HS-27A (cell line): ENCODE measurements around the gene MRPS12.
"Not testable (repeated sequence)": the region's sequence is repeated elsewhere in the genome, so short reads cannot be mapped to it uniquely, and the experiment has no call there.

ENCODE experiments used
- DNase-seq: peaks from one replicate; pipeline ENCODE4 v3.0.0-alpha.2; 2012; ENCODE audit warnings: low read depth, missing footprints

Gene MRPS12

DNA sequence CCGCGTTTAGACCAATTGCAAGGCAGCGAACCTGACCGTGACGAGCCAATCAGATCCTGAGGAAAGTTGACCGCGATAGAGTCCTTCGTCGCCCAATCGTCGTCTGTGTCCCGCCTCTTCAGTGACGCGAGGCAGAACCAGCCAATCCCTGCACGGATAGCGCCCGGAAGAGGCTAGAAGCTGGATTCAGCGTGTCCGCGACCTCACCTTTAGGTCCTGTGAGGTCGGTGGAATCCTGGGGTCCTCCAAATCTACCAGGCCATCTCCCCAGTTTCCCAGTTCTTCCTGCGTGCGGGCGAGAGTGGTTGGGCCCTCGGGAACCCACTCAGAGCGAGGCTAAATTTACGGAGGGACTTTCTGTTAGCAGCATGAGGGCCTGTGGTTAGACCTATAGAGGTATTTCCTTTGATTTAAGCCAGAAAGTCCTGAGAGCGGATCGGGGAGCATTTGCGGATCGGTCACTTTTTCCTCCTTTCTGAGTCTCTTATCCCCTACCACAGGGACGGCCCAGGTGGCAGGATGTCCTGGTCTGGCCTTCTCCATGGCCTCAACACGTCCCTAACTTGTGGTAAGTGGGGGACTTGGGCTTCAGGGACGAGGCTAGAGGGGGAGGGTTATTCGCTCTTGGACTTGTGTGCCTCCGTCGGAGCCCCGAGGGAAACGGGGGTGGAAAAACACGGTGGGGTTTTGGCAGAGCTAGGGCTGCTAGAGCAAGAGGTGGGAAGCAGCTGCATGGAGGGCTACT, at the start of gene MRPS12:
Gene MRPS12, plus strand, starts transcription at position 169 of the 745 bp plus-strand sequence. Its CDS starts 351 bp downstream, at position 520.
- DNase-seq = peak; percentile 100

DNA sequence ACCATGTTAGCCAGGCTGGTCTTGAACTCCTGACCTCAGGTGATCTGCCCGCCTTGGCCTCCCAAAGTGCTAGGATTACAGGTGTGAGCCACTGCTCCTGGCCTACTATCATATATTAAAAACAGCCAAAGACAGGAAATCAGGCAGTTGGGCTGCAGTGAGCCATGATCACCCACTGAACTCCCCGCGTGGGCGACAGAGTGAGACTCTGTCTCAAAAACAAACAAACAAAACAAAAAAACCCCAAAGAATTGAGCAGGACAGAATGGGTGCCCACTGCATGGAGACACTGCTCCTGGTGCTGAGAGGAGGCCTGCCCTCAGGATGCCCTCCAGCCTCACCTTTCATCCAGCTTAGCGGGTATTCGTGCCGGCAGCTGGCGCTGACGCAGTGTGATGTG, 47.5 kb upstream of the MRPS12 start:
- no peak for DNase-seq

DNA sequence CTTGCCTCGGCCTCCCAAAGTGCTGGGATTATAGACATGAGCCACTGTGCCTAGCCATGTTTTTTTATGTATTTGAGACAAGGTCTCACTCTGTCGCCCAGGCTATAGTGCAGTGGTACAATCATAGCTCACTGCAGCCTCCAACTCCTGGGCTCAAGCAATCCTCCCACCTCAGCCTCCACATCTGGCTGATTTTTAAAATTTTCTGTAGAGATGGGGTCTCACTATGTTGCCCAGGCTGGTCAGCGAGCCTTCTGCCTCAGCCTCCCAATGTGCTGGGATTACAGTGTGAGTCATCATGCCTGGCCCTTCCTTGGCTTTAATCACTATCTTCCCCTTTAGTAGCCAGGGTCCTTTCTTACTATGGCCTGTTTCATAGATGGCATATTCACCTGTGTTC, 46.1 kb upstream of the MRPS12 start:
- not testable (repeated sequence) for DNase-seq

DNA sequence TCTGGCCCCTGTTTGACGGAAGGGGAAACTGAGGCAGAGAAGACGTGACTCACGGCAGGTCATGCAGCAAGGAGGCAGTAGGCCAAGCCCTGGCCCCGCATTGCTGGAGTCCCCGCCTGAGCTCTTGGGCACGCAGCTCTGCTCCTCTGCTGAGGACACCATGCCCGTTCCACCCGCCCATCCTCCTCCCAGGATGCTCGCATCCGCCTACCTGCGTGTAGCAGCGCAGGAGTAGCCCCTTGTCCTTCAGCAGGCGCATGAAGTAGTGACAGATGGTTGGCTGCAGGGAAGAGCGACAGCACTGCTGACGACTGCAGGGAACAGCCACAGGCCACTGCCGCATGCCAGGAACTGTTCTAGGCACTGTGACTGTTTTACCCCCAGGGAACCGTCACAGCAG, 41.9 kb upstream of the MRPS12 start:
- DNase-seq = no peak

DNA sequence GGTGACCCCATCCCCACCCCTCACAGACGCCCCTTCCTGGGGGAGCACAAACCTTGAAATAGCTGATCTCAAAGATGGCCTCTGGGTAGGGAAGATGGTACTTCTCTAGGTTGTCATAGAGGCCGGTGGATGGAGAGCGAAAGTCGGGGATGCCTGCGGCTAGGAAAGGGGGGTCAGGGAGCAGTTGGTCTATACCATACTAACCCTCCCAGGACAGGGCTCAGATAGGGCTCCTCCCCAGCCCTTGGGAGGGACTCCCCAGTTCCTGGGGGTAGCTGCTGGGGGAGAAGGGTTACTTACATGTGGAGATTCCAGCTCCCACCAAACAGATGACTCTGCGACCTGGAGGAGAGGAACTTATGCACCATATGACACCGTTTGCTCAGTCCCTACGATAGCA, 40.9 kb upstream of the MRPS12 start:
- no peak for DNase-seq

DNA sequence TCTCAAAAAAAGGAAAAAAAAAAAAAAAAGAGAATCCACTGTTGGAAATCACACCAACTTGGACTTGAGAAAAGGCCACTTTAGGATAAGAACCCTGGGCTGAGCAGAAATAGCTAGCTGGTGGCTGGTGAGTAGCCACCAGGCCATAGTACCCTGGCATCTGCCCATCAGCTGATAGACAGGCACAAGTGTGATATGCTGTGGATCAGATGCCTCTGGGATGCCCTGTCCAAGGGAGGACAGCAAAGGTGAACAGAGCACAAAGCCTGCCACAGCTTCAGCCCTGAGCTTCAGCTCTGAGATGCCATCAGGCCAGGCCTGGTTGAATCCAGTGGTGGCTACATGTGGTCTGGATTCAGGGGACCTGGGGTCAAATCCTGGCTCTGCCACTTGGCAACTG, 40.1 kb upstream of the MRPS12 start:
- no peak for DNase-seq

DNA sequence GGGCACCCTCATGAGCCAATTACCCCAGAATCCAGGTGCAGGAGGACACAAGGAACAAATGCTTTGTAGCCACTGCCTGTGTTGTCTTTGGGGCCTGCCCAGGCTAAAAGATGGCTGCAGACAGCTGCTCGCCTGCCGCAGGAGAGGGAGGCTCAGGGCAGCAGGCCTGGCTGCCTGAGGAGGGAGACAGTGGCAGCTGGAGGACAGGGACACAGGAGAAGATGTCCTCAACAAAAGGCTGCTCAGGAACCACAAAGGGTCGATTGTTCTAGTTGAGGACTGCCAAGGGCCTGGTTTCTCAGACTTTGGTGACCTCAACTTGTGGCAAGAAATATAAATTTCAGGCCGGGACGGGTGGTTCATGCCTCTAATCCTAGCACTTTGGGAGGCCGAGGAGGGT, 39.0 kb upstream of the MRPS12 start:
- DNase-seq = no peak

DNA sequence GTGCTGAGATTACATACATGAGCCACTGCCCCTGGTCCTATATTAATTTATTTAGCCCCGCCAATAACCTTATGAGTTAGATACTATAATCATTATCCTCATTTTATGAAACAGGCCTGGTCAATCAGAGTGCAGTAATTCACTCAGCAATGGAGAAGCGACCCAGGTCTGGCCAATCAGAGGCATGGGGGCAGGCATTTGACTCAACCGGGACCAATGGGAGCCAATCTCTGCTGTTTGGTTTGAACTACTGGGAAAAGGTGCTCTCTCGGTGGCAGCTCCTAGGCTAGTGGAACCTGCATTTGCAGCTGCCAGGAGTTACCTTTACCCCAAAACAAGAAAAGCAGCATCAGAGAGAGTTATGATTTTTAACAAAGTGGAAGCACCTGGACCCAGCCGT, 37.9 kb upstream of the MRPS12 start:
- no peak for DNase-seq

DNA sequence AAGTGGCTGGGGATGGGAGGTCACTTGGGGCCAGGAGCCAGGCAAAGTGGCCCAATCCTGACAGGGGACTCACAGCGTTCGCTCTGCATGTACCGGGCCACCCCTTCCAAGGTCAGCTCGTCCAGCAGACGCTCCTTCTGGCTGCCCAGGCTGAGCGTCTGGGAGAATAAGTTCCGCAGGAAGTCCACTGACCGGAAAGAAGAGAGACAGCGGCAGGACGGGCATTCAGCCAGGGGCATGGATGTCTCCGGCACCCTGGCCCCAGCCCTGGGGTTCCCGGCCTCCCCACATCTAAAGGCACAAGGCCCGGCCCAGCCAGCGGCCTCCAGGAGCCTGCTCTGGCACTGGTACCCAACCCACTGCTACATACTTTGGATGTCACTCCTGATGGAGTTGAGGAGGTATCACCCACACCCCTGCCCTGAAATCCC, 37.4 kb upstream of the MRPS12 start:
- no peak for DNase-seq

DNA sequence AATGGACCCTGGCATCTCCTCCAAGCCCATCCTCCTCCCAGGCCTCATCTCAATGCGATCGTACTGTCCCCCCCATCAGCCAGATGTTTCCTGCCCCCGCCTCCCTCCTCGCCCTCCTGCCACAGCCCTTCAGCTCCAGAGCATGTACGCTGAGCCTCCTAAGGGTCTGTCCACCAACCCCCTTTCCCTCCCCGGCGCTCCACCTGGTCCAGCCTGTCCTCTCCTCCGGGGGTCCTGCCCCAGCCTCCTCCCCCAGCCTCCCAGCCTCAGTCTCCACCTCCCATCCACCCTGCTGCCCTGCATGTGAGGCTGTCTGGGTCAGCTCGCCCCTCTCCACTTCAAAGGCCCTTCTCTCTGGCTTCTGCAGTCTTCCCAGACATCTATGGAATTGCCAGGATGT, 35.8 kb upstream of the MRPS12 start:
- no peak for DNase-seq

DNA sequence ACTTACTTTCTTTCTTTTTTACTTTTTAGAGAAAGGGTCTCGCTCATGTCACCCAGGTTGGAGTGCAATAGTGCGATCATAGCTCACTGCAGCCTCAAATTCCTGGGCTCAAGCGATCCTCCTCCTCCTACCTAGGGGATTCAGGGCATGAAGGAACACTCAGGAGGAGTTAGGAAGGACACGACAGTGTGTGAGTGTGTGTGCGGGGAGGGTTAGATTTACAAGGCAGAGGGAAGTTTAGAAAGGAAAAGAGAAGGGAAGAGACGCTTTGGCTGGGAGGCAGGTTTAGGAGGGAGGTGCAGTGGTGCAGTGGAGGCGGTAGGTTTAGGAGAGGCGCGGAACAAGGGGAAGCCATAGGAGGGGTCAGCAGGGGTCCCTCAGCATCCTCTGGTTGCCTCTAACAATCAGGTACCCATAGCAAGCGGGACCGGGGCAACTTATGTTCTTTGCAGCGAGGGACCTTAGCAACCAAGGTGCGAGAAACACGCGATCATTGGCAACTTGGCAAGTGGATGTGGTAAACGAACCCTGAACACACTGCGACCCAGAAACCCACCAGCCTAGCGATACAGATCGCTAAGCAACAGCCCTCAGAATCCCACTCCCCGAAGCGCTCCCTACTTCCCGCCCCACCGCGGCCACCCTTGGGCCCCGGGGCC, 31.8 kb upstream of the MRPS12 start:
- DNase-seq = no peak

DNA sequence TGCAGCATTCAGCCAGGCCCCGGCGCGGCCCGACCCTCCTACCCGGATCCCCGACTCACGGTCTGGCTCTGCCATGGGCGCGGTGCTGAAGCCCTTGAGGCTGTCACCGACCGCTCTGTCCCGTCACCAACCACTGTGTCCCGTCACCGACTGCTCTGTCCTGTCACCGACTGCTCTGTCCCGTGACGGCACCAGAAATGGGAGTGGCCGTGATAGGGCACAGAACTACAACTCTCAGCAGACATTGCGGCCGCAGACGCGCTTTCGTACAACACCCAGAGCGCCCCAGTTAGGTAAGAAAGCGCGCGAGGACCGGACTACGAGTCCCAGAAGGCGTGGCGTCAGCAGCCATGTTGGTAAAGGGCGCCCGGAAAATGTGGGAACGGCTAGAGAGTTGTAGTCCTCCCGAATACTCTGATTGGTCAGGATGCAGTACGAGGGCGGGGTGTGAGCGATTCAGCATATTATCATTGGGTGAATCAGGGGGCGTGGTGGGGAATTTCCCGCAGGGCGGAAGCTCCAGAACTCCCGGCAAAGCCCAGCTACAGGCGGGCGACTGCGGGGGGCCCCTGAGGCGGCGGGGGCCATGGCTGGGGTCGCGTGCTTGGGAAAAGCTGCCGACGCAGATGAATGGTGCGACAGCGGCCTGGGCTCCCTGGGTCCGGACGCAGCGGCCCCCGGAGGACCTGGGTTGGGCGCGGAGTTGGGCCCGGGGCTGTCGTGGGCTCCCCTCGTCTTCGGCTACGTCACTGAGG, 31.1 kb upstream of the MRPS12 start, which contains the start of the genes NFKBIB and SIRT2:
Gene NFKBIB, plus strand, starts transcription at position 523 of the 755 bp plus-strand sequence. Its CDS starts 64 bp downstream, at position 587.
Gene SIRT2, minus strand, starts transcription at position 172 of the 755 bp plus-strand sequence. Its CDS starts 97 bp downstream, at position 75.
- peak; percentile 100 for DNase-seq

DNA sequence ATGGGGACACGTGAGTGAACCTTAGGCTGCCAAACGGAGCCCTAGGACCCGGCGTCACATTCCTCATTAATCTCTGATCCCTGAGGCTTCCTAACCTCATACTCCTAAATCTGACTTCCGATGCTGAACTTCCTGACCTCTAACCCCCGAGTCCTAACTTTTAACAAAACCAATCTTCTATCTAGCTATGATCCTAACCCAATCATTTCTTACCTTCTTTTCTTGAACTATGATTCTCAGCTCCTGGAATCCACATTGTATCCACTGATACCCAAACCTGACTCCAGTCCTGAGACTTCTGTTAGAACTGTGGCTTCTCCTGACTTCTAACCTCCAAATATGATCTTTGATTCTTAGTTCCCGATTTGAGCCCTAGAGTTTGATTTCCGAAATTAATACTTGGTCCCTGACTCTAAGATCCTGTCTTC, 30.5 kb upstream of the MRPS12 start:
- no peak for DNase-seq

DNA sequence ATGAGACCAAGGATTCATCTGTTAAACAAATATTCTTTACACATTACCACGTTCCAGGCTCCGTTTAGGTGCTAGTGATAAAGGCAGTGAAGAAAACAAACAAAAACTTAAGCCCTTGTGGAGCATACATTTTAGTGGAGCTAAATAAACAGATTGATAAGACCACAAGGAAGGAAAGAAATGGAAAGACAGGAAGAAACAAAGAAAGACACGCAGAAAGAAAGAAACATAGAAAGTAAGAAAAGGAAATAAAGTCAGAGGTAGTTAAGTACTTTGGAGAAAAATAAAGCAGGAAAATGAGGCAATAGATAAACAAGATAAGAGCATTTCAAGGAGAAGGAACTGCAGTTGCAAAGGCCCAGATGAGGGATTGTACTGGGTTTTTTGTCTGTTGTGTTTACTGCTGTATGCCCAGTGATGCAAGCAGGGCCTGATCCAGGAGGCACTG, 30.0 kb upstream of the MRPS12 start:
- no peak for DNase-seq

DNA sequence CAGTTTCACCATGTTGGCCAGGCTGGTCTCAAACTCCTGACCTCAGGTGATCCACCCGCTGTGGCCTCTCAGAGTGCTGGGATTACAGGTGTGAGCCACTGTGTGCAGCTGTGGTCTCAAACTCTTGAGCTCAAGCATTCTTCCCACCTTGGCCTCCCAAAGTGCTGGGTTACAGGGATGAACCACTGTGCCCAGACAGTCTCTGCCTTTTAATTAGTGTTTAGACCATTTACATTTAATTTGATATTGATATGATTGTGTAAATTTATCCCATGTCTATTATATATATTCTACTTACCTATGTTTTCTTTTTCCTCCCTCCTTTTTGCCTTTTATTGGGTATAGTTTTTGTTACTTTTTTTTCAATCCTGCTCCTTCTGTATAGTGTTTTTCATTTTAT, 29.1 kb upstream of the MRPS12 start:
- no peak for DNase-seq

DNA sequence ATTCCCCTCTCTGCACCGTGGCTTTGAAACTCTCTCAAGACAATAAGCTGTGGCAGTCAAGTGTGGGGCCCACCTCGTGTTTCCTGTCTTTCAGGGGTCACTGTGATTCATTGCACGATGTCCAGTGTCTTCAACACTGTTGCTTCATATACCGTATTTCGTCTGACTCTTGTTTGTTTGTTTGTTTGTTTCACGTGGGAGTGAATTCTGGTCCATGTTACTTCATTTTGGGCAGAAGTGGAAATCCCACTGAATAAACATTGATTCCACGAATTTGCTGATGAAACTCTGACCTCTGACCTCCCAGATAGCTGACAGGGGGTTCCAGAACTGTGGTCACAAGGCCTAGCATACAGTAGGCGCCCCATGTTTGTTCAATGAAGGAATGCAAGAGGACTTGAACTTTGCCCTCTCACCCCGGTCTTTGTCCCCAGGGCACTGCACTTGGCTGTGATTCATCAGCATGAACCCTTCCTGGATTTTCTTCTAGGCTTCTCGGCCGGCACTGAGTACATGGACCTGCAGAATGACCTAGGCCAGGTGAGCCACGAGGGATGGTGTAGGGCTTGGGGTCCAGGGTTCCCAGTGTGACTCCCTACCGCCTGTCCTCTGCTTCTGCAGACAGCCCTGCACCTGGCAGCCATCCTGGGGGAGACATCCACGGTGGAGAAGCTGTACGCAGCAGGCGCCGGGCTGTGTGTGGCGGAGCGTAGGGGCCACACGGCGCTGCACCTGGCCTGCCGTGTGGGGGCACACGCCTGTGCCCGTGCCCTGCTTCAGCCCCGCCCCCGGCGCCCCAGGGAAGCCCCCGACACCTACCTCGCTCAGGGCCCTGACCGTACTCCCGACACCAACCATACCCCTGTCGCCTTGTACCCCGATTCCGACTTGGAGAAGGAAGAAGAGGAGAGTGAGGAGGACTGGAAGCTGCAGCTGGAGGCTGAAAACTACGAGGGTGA, 25.9 kb upstream of the MRPS12 start:
- DNase-seq = no peak

DNA sequence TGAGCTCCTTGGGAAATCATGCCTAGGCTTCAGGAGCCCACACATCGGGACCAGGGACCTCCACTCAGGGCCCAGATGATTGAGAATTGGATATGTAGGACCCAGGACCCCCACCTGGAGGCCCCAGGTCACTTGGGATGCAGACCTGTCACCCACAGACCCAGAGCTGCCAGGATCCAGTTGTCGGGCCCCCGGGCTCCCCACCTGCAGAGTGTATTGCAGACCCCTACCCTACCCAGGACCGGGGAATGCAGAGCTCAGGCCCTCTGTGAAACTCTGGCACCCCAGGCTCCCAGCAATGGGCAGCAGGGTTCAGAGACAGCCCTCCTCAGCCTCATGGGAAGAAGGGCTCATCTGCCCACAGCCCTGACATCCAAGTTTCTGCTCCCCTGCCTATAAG, 25.1 kb upstream of the MRPS12 start:
- DNase-seq = no peak

DNA sequence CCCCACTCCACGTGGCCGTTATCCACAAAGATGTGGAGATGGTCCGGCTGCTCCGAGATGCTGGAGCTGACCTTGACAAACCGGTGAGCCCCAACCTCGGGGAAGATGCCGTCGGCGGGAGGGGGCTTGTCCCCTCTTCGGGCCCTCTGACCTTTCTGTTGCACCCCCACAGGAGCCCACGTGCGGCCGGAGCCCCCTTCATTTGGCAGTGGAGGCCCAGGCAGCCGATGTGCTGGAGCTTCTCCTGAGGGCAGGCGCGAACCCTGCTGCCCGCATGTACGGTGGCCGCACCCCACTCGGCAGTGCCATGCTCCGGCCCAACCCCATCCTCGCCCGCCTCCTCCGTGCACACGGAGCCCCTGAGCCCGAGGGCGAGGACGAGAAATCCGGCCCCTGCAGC, 23.5 kb upstream of the MRPS12 start:
- DNase-seq = no peak

DNA sequence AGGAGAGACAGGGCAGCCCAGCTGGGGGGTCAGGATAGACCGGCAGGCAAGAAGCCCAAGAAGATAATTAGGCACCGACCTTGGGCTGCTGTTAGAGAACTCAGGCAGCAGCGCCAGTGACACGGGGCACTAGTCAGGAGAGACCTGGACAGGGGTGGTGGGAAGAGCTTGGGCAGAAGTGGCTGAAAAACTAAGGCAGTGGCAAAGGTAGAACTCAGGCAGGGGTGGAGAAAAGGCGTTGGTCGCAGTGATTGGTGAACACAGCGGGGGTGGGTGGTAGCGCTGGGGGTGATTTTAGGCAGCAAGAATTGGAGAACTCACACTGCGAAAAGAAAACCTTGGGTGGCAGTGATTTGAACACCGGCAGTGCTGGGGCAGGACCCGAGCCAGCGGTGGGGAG, 23.1 kb upstream of the MRPS12 start:
- DNase-seq = no peak

DNA sequence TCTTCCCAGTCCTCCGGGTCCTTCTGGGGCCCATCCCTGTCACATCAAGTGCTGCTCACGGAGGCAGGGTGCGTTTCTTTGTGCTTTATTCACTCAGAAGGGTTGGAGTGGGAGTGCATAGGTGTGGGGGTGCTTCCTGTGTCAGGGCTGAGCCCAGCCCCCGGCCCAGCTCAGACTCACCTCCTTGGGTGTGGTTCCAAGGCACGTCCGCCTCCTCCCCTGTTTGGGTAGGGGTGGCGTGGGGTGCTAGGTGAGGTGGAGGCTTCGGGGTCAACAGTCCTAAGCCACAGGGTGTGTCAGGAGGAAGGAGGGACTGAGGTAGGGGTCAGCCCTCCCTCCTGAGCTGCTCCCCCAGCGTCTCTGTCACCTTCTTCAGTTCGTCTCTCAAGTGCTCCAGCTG, 21.8 kb upstream of the MRPS12 start:
- no peak for DNase-seq

DNA sequence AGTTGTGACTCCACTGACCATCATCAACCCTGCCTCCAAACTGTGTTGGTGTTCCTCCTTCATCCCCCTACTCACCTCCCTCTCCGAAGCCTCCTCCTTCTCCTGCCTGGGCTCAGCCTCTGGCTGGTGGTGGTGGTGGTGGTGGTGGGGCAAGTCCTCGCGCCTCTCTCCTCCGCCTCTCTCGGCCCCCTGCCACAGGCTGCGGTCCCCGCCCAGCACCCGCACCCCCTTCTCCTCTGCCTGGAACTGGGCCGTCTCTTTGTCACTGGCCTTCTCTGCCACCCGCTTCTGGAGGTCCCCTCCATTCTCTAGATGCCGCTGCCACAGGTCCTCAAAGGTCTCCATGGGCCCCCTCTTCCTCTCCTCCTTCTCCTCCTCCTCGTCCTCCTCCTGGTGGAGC, 20.3 kb upstream of the MRPS12 start:
- no peak for DNase-seq
